HepG2 (cell line): ENCODE data around the gene SYCE3. TPM values are rescaled to one million over a fixed set of nuclear protein-coding genes. Genes with fewer than 3 reads are reported as not detected.
A peak's percentile ranks its signal among the peaks of the same experiment; 100 is the strongest.

Source experiments
- ATAC-seq: fragments of 200-7000 bp; cut with Tn5 transposase; 3 replicates; pipeline ENCODE4 v1.9.1; 2020; ENCODE audit warnings: mild to moderate bottlenecking, moderate library complexity
- BruUV-seq: library from RNA; stranded (reverse); fragments of 400-500 nt; replicated peaks from 2 replicates; lab custom pipeline; 2021; lab: Mats Ljungman, UMichigan
- CTCF ChIA-PET: fragments of 300-600 bp; formaldehyde crosslinking; extraction: SDS; loops from one replicate; lab custom pipeline; 2021; ENCODE audit warnings: low total read pairs, inconsistent platforms, low intra/inter-chr PET ratio; lab: Yijun Ruan, JAX
- POLR2A ChIA-PET: fragments of 350-600 bp; sonication (Branson Sonifier 250); formaldehyde crosslinking; loops from one replicate; lab custom pipeline; 2020; ENCODE audit warnings: antibody characterized with exemption, inconsistent platforms; lab: Yijun Ruan, JAX
- DNase-seq: peaks from one replicate; pipeline ENCODE4 v3.0.0-alpha.2; 2015; ENCODE audit warnings: low spot score
- FAIRE-seq: peaks from 3 replicates; lab custom pipeline; 2011; peaks lifted over from hg19 to GRCh38; lab: Jason Lieb, UNC
- H2AFZ ChIP-seq: one replicate; pipeline ENCODE4 v1.6.1; 2011; ENCODE audit warnings: low read length, inconsistent platforms
- H3K27ac ChIP-seq: fragments of 300-600 bp; 3 replicates; pipeline ENCODE4 v1.8.0; 2011; ENCODE audit warnings: mixed run types, mild to moderate bottlenecking, mixed read lengths, low read length, inconsistent platforms; ENCODE audit not compliant: insufficient read depth; ENCODE audit errors: extremely low read length
- H3K27me3 ChIP-seq, 2 experiments: fragments of 200-600 bp in 1 of 2; 2 replicates in 1 of 2; 3 replicates in 1 of 2; pipeline versions ENCODE4 v1.6.0 to v1.8.0; 2011; ENCODE audit warnings: low read length in 2 of 2, mild to moderate bottlenecking in 2 of 2, moderate library complexity in 2 of 2, inconsistent platforms in 1 of 2; ENCODE audit not compliant: insufficient read depth in 2 of 2, control insufficient read depth in 1 of 2
- H3K36me3 ChIP-seq, 2 experiments: fragments of 200-600 bp in 1 of 2; replicated peaks in 1 of 2; 2 replicates in 1 of 2; 3 replicates in 1 of 2; pipeline versions ENCODE4 v1.5.1 to v1.8.0; 2011; ENCODE audit warnings: low read length in 2 of 2, inconsistent platforms in 1 of 2; ENCODE audit not compliant: insufficient read depth in 2 of 2, control insufficient read depth in 1 of 2
- H3K4me1 ChIP-seq: 2 replicates; pipeline ENCODE4 v1.5.1; 2012; ENCODE audit warnings: low read length, inconsistent platforms; ENCODE audit not compliant: insufficient read depth
- H3K4me2 ChIP-seq: 2 replicates; pipeline ENCODE4 v1.6.0; 2011; ENCODE audit warnings: low read depth, low read length, inconsistent platforms
- H3K4me3 ChIP-seq, 3 experiments: fragments of 200-600 bp in 1 of 3; sonication (generic), shearing (Covaris generic) in 1 of 3; replicated peaks in 1 of 3; 2 replicates each; pipeline ENCODE4 v1.5.1; 2011 to 2016; ENCODE audit warnings: low read length in 3 of 3, inconsistent platforms in 2 of 3, low read depth in 2 of 3, mild to moderate bottlenecking in 2 of 3, control low read depth in 1 of 3, mixed read lengths in 1 of 3; ENCODE audit not compliant: insufficient read depth in 1 of 3
- H3K79me2 ChIP-seq: one replicate; pipeline ENCODE4 v1.6.1; 2011; ENCODE audit warnings: low read length, inconsistent platforms; ENCODE audit not compliant: insufficient read depth
- H3K9ac ChIP-seq: 2 replicates; pipeline ENCODE4 v1.6.0; 2011; ENCODE audit warnings: mild to moderate bottlenecking, low read depth, low read length, inconsistent platforms; ENCODE audit not compliant: insufficient read depth
- H3K9me3 ChIP-seq: 2 replicates; pipeline ENCODE4 v1.5.1; 2012; ENCODE audit warnings: mild to moderate bottlenecking, low read length
- H4K20me1 ChIP-seq: 2 replicates; pipeline ENCODE4 v1.6.0; 2011; ENCODE audit warnings: inconsistent platforms, mild to moderate bottlenecking, low read length, moderate library complexity; ENCODE audit not compliant: insufficient read depth
- CEBPB ChIP-seq: IDR thresholded peaks from 2 replicates; pipeline ENCODE4 v1.6.1; 2011; ENCODE audit warnings: low read depth, low read length, improper control_type of control experiment, borderline replicate concordance
- DPF2 ChIP-seq: sonication (generic); formaldehyde crosslinking; IDR thresholded peaks from 2 replicates; pipeline ENCODE4 v1.4.0; 2020; ENCODE audit warnings: mild to moderate bottlenecking, low read depth, missing genetic modification reagents, borderline replicate concordance
- GPN1 ChIP-seq: sonication (generic); formaldehyde crosslinking; IDR thresholded peaks from 2 replicates; pipeline ENCODE4 v1.5.1; 2020; ENCODE audit warnings: missing genetic modification reagents, borderline replicate concordance
- HOXA3 ChIP-seq: sonication (generic); formaldehyde crosslinking; IDR thresholded peaks from 2 replicates; pipeline ENCODE4 v1.5.0; 2020; ENCODE audit warnings: missing genetic modification reagents
- KDM5A ChIP-seq: fragments of 200-600 bp; sonication (generic); IDR thresholded peaks from 2 replicates; pipeline ENCODE4 v1.7.0; 2018; ENCODE audit warnings: antibody characterized with exemption, mild to moderate bottlenecking, low read length, borderline replicate concordance
- RFXAP ChIP-seq: sonication (generic); formaldehyde crosslinking; IDR thresholded peaks from 2 replicates; pipeline ENCODE4 v1.4.0; 2020; ENCODE audit warnings: missing genetic modification reagents, borderline replicate concordance
- THAP11 ChIP-seq: IDR thresholded peaks from 2 replicates; pipeline ENCODE4 v1.6.1; 2016; ENCODE audit warnings: missing biosample characterization, missing genetic modification reagents
- ZNF292 ChIP-seq: sonication (generic); formaldehyde crosslinking; IDR thresholded peaks from 2 replicates; pipeline ENCODE4 v1.8.1; 2022; ENCODE audit warnings: mild to moderate bottlenecking, low read depth, missing genetic modification reagents, borderline replicate concordance
- ZNF432 ChIP-seq: sonication (generic); formaldehyde crosslinking; IDR thresholded peaks from 2 replicates; pipeline ENCODE4 v1.5.0; 2020; ENCODE audit warnings: missing genetic modification reagents, mild to moderate bottlenecking, borderline replicate concordance
- ZNF792 ChIP-seq: IDR thresholded peaks from 2 replicates; pipeline ENCODE4 v1.6.1; 2016
- WGBS: methylation state at CpG from one replicate; pipeline ENCODE4 v1.1.6; 2017; ENCODE audit warnings: low lambda C conversion rate; 5-methylcytosine and 5-hydroxymethylcytosine counted together
- in situ Hi-C: cut with HindIII; loops from 2 replicates; pipeline ENCODE4 v1.10.0; 2017; ENCODE audit warnings: low pct_unique_long_range_greater_than_20kb; ENCODE audit not compliant: extremely low pct_ligation_motif_present
- intact Hi-C: fragments of 100-400 bp; cut with micrococcal nuclease; formaldehyde crosslinking; loops from one replicate; pipeline ENCODE4 v1.10.0; 2022; ENCODE audit not compliant: unreplicated experiment
- polyA plus RNA-seq, 8 experiments: library from polyadenylated mRNA; depleted of rRNA in 3 of 8; stranded (reverse) in 7 of 8; unstranded in 1 of 8; fragments of >200 nt; fragmentation: Illumina TruSeq in 4 of 8; extraction: Trizol in 4 of 8; gene quantifications; 2 replicates each; pipeline versions ENCODE4 v1.2.1 to v1.2.3, GENCODE V29; 2011 to 2016; ENCODE audit warnings: low read depth in 4 of 8, missing spikeins in 1 of 8, mixed read lengths in 1 of 8; ENCODE audit not compliant: insufficient read depth in 1 of 8
- total RNA-seq, 5 experiments: library from RNA; depleted of rRNA; stranded (reverse); fragments of >200 nt; fragmentation: Illumina TruSeq; extraction: Trizol; gene quantifications; 2 replicates each; pipeline ENCODE4 v1.2.3, GENCODE V29; 2016; ENCODE audit warnings: low read depth in 1 of 5

SYCE3 gene
- total and polyA plus RNA-seq, 2 of the 13 experiments (the other 11 are each of a cell fraction or from before 2014, with no cell fraction given): not detected

DNA sequence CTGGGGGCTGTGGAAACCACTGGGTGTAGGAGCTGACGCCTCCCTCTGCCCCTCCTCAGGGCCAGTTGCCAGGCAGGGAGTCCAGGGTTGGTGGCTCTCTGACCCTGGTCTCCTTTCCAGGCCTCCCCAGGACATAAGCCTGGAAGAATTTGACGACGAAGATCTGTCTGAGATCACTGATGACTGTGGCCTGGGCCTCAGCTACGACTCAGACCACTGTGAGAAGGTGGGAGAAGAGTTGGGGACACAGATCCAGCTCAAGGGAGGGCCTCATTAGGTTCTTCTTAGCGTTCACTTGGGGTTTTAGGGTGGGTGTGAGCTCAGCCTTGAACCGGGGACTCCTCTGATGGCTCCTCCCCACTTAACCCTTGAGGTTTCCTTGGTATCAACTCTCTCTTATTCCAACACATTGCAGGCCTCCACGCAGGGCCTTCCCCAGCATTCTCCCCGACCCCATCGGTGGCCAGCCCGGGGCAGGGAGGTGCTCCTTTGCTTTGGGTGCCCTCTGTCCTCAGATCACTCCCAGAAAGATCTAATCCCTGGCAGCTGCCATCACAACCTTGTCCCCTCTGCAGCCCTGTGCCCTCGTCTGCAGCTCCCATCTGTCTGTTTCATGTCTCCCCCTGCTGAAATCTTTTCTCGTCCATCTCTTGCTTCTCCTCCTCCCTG is 39.1 kb upstream of the SYCE3 start:
- intact Hi-C loops: no loop called here
- no peaks in the 10 kb centered on the region for H3K9me3 ChIP-seq
- peaks cover 0 to 2% of the 10 kb centered on the region in 2 experiments; a peak in 2 of 5 replicates for H3K27me3 ChIP-seq
- H4K20me1 ChIP-seq: no peaks in the 10 kb centered on the region; the same call in 1 of the 2 replicates
- in situ Hi-C loops: no loop called here
- ChIA-PET CTCF (no interaction called here), POLR2A (interaction anchor here (0.8 to 1.1 kb wide), 2 partner anchors 17 to 19 kb away, joined by 4 to 5 read pairs; partner anchors contain the start of gene CHKB)
- H3K79me2 ChIP-seq: no peaks in the 10 kb centered on the region
- H3K36me3 ChIP-seq: no peaks in the 10 kb centered on the region
- H2AFZ ChIP-seq: no peak overlapping the region
- peaks cover 15% of the 10 kb centered on the region for H3K4me1 ChIP-seq
- peak overlapping the region in 2 of 3 experiments; percentile 57 to 70; a peak in 3 of 6 replicates for H3K4me3 ChIP-seq
- ATAC-seq (peak; percentile 16), FAIRE-seq (no peak), DNase-seq (no peak)
- no peak overlapping the region for H3K27ac ChIP-seq
- peak overlapping the region; percentile 67; the same call in 1 of the 2 replicates for H3K4me2 ChIP-seq
- H3K9ac ChIP-seq: no peak overlapping the region
- TF ChIP-seq GPN1 (CRISPR knock-in tag) (no peak), HOXA3 (CRISPR knock-in tag) (no peak), THAP11 (CRISPR knock-in tag) (no peak), DPF2 (CRISPR knock-in tag) (no peak), ZNF432 (CRISPR knock-in tag) (no peak), CEBPB (no peak), ZNF792 (no peak), RFXAP (CRISPR knock-in tag) (no peak), ZNF292 (CRISPR knock-in tag) (no peak), KDM5A (no peak)
- BruUV-seq: no TSS peak
- WGBS: 46% methylated on average over 8 of the region's 12 CpGs
